Stimulated activated naive B cell treated with anti-CD40 and anti-IgM and Interleukin-4, amounts not matched to agents 10 μg/mL and 1 μg/mL and 100 μg/mL, for 72 hours (primary cell): Measurements from ENCODE around the gene ABCD1.
"Not testable (repeated sequence)": the region's sequence is repeated elsewhere in the genome, so short reads cannot be mapped to it uniquely, and the experiment has no call there.

Experiments used
- ATAC-seq, 2 donors: fragments of 150-1000 bp; cut with Tn5 transposase; replicated peaks; 2 replicates each; pipeline ENCODE4 v1.10.0; 2021; ENCODE audit warnings: moderate library complexity in 1 of 2
- DNase-seq: peaks from one replicate; pipeline ENCODE4 v3.0.0; 2021
- H3K27ac Mint-ChIP-seq: one replicate; pipeline ENCODE4 v1.8.0; 2022; ENCODE audit warnings: mild to moderate bottlenecking, mixed read lengths
- H3K27me3 Mint-ChIP-seq, 2 donors: one replicate each; pipeline ENCODE4 v1.8.0; 2022; ENCODE audit warnings: mixed read lengths in 2 of 2
- H3K36me3 Mint-ChIP-seq, 2 donors: one replicate each; pipeline ENCODE4 v1.8.0; 2022; ENCODE audit warnings: mixed read lengths in 2 of 2, mild to moderate bottlenecking in 1 of 2
- H3K4me1 Mint-ChIP-seq, 2 donors: one replicate each; pipeline ENCODE4 v1.8.0; 2022; ENCODE audit warnings: mixed read lengths in 2 of 2, mild to moderate bottlenecking in 1 of 2
- H3K4me3 Mint-ChIP-seq, 2 donors: one replicate each; pipeline ENCODE4 v1.8.0; 2022; ENCODE audit warnings: mild to moderate bottlenecking in 2 of 2, mixed read lengths in 2 of 2, moderate library complexity in 1 of 2
- H3K9me3 Mint-ChIP-seq, 2 donors: one replicate each; pipeline ENCODE4 v1.8.0; 2022; ENCODE audit warnings: mixed read lengths in 2 of 2, mild to moderate bottlenecking in 1 of 2

The ABCD1 gene

GRCh38 chrX:153728951-153729631 is 4.4 kb downstream of the ABCD1 start:
- H3K27me3 Mint-ChIP-seq = no peaks in the 10 kb centered on the region
- H3K4me3 Mint-ChIP-seq = no peak overlapping the region
- no peak for ATAC-seq
- H3K9me3 Mint-ChIP-seq = peaks cover 1 to 9% of the 10 kb centered on the region in 2 donors
- H3K36me3 Mint-ChIP-seq = peaks cover 19 to 25% of the 10 kb centered on the region in 2 donors
- no peak for DNase-seq
- peak overlapping the region; percentile 56 for H3K27ac Mint-ChIP-seq
- H3K4me1 Mint-ChIP-seq = peaks cover 19 to 39% of the 10 kb centered on the region in 2 donors

DNA sequence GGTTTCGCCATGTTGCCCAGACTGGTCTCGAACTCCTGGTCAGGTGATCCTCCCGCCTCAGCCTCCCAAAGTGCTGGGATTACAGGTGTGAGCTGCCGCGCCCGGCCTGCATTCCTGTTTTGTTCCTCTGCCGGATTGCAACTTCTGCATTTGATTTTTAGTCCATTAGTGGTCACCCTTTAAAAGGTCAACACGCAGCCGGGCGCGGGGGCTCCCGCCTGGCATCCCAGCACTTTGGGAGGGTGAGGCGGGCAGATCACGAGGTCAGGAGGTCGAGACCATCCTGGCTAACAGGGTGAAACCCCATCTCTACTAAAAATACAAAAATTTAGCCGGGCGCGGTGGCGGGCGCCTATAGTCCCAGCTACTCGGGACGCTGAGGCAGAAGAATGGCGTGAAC is 5.5 kb downstream of the ABCD1 start:
- H3K4me3 Mint-ChIP-seq, DNase-seq, ATAC-seq, H3K9me3 Mint-ChIP-seq, H3K27ac Mint-ChIP-seq, H3K27me3 Mint-ChIP-seq: not testable (repeated sequence)
- H3K36me3 Mint-ChIP-seq = peaks cover 22 to 29% of the 10 kb centered on the region in 2 donors
- H3K4me1 Mint-ChIP-seq = peaks cover 19 to 39% of the 10 kb centered on the region in 2 donors

DNA sequence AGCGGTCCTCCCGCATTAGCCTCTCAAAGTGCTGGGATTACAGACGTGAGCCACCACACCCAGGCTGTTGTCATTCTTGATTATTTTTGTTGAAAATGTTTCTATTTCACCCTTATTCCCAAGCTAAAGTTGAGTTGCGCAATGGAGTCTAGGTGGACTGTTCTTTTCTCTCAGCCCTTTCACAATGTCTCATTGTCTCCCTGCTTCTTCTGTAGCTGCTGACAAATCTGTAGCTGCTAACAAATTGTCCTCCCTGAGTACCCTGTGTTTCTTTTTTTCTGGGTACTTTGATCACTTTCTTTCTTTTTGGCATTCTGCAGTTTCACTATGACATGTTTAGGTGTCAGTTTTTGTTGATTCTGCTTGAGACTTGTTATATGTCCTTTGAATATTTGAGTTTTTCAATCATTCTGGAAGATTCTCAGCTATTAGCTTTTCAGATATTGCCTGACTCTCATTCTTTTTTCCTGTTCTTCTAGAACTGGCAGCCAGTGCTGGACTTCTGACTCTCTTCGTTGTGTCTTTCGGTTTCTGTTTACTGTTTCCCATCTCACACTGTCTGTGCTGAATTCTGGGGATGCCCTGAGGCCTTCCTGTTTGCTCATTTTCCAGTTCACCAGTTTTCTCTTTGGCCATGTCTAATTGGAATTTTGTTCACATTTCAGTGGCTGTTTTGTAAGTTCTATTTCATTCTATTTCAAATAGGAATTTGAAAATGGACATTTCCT is 6.6 kb downstream of the ABCD1 start:
- H3K9me3 Mint-ChIP-seq = peaks cover 1 to 9% of the 10 kb centered on the region in 2 donors
- no peaks in the 10 kb centered on the region for H3K27me3 Mint-ChIP-seq
- H3K36me3 Mint-ChIP-seq = peaks cover 25 to 29% of the 10 kb centered on the region in 2 donors
- peak overlapping the region; percentile 37 for H3K27ac Mint-ChIP-seq
- H3K4me3 Mint-ChIP-seq = no peak overlapping the region
- H3K4me1 Mint-ChIP-seq = peaks cover 14 to 33% of the 10 kb centered on the region in 2 donors
- ATAC-seq (no peak), DNase-seq (no peak)

DNA sequence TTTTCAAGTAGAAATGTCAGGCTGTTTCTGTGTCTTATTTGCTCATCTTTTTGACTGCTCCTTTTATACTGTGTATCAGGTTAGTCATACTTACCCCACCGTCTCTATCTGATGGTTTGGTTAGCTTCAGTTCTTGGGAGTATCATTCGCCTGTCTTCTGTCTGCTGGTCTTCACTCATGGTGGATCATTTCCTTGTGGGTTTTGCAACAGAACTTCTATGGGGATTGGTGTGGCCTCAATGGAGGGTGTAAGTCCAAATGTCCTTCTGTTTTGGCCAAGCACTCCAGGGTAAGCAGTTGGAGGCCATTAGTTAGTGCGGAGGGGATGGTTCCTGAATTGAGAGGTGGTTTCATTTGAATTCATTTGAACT is 7.2 kb downstream of the ABCD1 start:
- Mint-ChIP-seq H3K4me1 (peaks cover 13 to 27% of the 10 kb centered on the region in 2 donors), H3K27ac (no peak overlapping the region), H3K27me3 (no peaks in the 10 kb centered on the region), H3K36me3 (peaks cover 29 to 33% of the 10 kb centered on the region in 2 donors), H3K4me3 (no peak overlapping the region), H3K9me3 (peaks cover 1 to 9% of the 10 kb centered on the region in 2 donors)
- no peak for DNase-seq
- ATAC-seq = no peak

- DNase-seq (no peak), ATAC-seq (no peak)
- Mint-ChIP-seq H3K36me3 (peaks cover 29 to 34% of the 10 kb centered on the region in 2 donors), H3K27ac (no peak overlapping the region), H3K4me3 (no peak overlapping the region), H3K9me3 (peaks cover 1 to 9% of the 10 kb centered on the region in 2 donors), H3K27me3 (no peaks in the 10 kb centered on the region), H3K4me1 (peaks cover 7 to 22% of the 10 kb centered on the region in 2 donors)
These were observed 7.7 kb downstream of the ABCD1 start for GRCh38 chrX:153732401-153732800.

DNA sequence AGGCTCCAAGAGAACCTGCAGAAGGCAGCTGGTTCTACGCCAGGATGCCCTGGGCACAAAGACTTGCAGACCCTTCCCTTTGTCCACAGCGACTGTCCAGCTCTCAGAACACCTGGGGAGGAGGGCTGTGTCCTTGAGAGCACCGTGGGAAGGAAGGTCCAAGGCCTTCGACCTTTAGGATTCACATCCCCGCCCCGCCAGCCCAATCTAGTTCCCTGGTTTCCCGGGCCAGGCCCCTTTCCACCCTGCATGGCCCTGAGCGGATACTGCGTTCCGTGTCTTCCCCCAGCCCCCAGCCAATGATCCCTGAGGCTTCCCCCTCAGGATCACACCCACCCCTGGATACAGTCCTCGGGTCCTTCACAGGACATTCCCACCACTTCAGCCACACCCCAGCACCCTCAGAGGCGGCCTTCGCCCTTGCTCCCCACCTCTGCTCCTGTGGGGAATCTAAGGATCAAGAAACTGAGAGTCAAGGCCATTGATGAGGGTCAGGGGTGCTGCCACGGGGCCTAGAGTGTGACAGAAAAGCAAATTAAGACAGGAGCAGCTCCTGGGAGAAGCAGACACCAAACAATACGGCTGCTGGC is 9.1 kb downstream of the ABCD1 start:
- Mint-ChIP-seq H3K27me3 (no peaks in the 10 kb centered on the region), H3K9me3 (peaks cover 1 to 9% of the 10 kb centered on the region in 2 donors), H3K4me1 (peaks cover 4 to 17% of the 10 kb centered on the region in 2 donors), H3K27ac (no peak overlapping the region), H3K4me3 (no peak overlapping the region), H3K36me3 (peaks cover 30 to 38% of the 10 kb centered on the region in 2 donors)
- DNase-seq = no peak
- ATAC-seq = no peak

- H3K4me3 Mint-ChIP-seq = no peak overlapping the region
- no peak overlapping the region for H3K27ac Mint-ChIP-seq
- peaks cover 1 to 9% of the 10 kb centered on the region in 2 donors for H3K9me3 Mint-ChIP-seq
- peaks cover 31 to 36% of the 10 kb centered on the region in 2 donors for H3K36me3 Mint-ChIP-seq
- ATAC-seq (no peak), DNase-seq (no peak)
- H3K27me3 Mint-ChIP-seq = no peaks in the 10 kb centered on the region
- H3K4me1 Mint-ChIP-seq = peaks cover 4 to 17% of the 10 kb centered on the region in 2 donors
These were observed 10.2 kb downstream of the ABCD1 start for GRCh38 chrX:153734871-153735270.

- H3K4me1 Mint-ChIP-seq = peaks cover 4 to 19% of the 10 kb centered on the region in 2 donors
- H3K27ac Mint-ChIP-seq = no peak overlapping the region
- H3K4me3 Mint-ChIP-seq = no peak overlapping the region
- H3K27me3 Mint-ChIP-seq = no peaks in the 10 kb centered on the region
- H3K36me3 Mint-ChIP-seq = peaks cover 31 to 36% of the 10 kb centered on the region in 2 donors
- DNase-seq (no peak), ATAC-seq (peak; percentile 47 to 49)
- peaks cover 1 to 9% of the 10 kb centered on the region in 2 donors for H3K9me3 Mint-ChIP-seq
These were observed 10.6 kb downstream of the ABCD1 start for GRCh38 chrX:153735274-153735673.

DNA sequence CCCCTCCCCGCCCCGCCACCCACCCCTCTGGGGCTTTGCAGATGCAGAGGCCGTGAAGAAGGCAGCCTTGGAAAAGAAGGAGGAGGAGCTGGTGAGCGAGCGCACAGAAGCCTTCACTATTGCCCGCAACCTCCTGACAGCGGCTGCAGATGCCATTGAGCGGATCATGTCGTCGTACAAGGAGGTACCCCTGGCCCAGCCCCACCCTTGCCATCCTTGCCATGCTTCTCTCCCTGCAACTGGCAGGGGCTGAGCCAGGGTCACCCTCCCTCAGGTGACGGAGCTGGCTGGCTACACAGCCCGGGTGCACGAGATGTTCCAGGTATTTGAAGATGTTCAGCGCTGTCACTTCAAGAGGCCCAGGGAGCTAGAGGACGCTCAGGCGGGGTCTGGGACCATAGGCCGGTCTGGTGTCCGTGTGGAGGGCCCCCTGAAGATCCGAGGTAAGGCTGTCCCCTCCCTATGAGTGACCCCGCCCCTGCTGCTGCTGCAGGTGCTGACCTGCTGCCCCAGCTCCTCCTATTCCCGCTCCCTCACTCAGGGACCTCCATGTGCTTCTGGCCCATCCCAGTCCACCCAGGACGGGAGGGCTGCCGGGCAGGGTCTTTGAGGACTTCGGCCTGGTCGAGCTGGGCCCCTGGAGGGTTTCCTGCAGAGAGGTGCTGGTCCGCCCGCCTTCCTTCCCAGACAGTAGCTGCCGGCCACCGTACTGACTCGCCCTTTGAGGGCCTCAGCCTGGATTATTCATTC is 11.6 kb downstream of the ABCD1 start:
- ATAC-seq (no peak), DNase-seq (no peak)
- peaks cover 5 to 23% of the 10 kb centered on the region in 2 donors for H3K4me1 Mint-ChIP-seq
- peaks cover 30% of the 10 kb centered on the region in 2 donors for H3K36me3 Mint-ChIP-seq
- H3K4me3 Mint-ChIP-seq = no peak overlapping the region
- no peak overlapping the region for H3K27ac Mint-ChIP-seq
- no peaks in the 10 kb centered on the region for H3K27me3 Mint-ChIP-seq
- H3K9me3 Mint-ChIP-seq = peaks cover 1 to 8% of the 10 kb centered on the region in 2 donors

- ATAC-seq (no peak), DNase-seq (no peak)
- Mint-ChIP-seq H3K27ac (no peak overlapping the region), H3K9me3 (peaks cover 0 to under 1% of the 10 kb centered on the region in 2 donors), H3K36me3 (peaks cover 22 to 23% of the 10 kb centered on the region in 2 donors), H3K4me1 (peaks cover 4 to 22% of the 10 kb centered on the region in 2 donors), H3K27me3 (no peaks in the 10 kb centered on the region), H3K4me3 (no peak overlapping the region)
These were observed 12.3 kb downstream of the ABCD1 start for GRCh38 chrX:153736871-153737441.

DNA sequence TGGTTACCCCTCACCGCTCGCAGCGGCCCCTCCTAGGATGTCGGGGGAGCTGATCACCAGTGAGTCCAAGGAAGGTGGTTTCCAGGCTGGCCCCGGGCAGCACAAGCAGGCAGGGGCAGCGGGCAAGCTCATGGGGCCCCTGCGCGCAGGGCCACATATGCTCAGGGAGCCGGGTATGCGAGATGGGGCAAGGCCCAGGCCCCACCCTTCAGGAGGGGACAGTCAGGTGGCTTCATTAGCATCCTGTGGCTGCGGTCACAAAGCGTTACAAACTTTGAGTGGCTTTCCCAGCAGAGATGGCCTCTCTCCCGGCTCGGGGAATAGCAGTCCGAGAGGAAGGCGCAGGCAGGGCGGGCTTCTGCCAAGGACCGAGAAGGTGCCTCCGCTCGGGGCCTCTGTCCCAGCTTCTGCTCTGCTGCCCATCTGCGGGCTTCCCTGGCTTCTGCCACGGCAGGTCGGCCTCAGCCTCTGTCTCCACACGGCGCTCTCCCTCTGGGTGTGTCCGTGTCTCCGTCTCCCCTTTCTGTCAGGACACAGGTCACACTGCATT is 13.5 kb downstream of the ABCD1 start:
- H3K9me3 Mint-ChIP-seq = no peaks in the 10 kb centered on the region
- no peak overlapping the region for H3K4me3 Mint-ChIP-seq
- no peaks in the 10 kb centered on the region for H3K27me3 Mint-ChIP-seq
- DNase-seq (no peak), ATAC-seq (no peak)
- H3K4me1 Mint-ChIP-seq = peaks cover 8 to 24% of the 10 kb centered on the region in 2 donors
- peaks cover 17% of the 10 kb centered on the region in 2 donors for H3K36me3 Mint-ChIP-seq
- H3K27ac Mint-ChIP-seq = no peak overlapping the region

DNA sequence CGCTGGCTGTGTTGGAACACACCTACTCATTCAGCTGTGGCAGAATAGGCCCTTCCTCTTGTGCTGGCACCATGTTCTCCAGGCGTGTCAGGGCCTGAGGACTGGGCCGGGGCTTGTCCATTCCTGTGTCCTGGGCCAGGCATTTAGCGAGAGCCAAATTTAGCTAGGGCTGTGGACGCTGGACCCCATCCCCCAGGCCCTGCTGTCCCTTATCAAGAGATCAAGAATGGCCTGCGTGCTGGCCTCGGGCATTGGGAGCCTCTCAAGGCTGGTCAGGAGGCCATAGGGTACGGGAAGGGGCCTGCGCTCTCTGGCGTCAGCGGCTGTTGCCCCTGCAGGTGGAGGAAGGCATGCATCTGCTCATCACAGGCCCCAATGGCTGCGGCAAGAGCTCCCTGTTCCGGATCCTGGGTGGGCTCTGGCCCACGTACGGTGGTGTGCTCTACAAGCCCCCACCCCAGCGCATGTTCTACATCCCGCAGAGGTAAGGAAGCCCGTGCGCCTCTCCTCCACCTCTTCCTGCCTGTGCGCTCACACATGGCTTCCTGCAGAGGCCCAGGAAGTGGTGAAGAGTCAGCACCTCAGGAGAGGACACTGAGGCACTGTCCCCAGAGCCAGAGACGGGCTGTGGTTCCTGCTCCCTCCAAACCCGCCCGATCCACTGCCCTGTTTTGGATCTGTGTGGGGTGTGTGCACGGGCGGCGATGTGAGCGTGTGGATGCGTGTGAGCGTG is 15.3 kb downstream of the ABCD1 start:
- ATAC-seq (no peak), DNase-seq (no peak)
- no peaks in the 10 kb centered on the region for H3K9me3 Mint-ChIP-seq
- H3K4me1 Mint-ChIP-seq = peaks cover 12 to 35% of the 10 kb centered on the region in 2 donors
- peak overlapping the region; percentile 14 for H3K27ac Mint-ChIP-seq
- H3K4me3 Mint-ChIP-seq = no peak overlapping the region
- peaks cover 12 to 14% of the 10 kb centered on the region in 2 donors for H3K36me3 Mint-ChIP-seq
- H3K27me3 Mint-ChIP-seq = no peaks in the 10 kb centered on the region

DNA sequence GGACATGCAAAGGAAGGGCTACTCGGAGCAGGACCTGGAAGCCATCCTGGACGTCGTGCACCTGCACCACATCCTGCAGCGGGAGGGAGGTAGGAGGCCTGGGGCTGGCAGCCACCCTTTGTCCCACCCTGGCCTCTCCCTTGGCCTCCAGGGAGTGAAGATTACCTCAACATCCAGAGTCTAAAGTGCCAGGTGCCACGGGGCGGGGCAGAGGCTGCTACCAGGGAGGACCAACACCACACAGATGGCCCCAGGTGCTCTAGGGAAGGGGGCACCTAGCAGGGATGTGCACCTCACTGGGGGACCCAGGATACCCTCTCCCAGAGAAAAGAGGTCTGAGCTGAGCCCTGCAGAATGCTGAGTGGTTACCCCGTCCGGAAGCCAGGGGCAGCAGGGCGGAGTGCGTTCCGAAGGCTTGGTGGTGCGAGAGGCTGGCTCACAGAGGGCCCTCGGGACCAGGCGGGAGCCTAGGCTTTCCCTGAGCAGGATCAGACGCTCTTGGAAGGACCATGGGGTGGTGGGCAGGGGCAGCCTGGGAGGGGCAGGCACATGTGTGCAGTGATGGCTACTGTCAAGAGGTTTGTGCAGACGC is 16.1 kb downstream of the ABCD1 start:
- peaks cover 15 to 40% of the 10 kb centered on the region in 2 donors for H3K4me1 Mint-ChIP-seq
- no peak overlapping the region for H3K4me3 Mint-ChIP-seq
- no peaks in the 10 kb centered on the region for H3K27me3 Mint-ChIP-seq
- DNase-seq (no peak), ATAC-seq (no peak)
- H3K9me3 Mint-ChIP-seq = no peaks in the 10 kb centered on the region
- H3K27ac Mint-ChIP-seq = no peak overlapping the region
- peaks cover 9 to 11% of the 10 kb centered on the region in 2 donors for H3K36me3 Mint-ChIP-seq
